HL-60 (cell line): ENCODE data around the gene TEX50.
"Not testable (repeated sequence)": the region's sequence is repeated elsewhere in the genome, so short reads cannot be mapped to it uniquely, and the experiment has no call there.

Source experiments
- DNase-seq, 2 experiments: peaks; one replicate each; pipeline ENCODE4 v3.0.0-alpha.2; 2010 to 2020; ENCODE audit warnings: low read depth in 1 of 2, low spot score in 1 of 2
- H3K27ac ChIP-seq: fragments of 250-450 bp; sonication (Bioruptor Pico); replicated peaks from 2 replicates; pipeline ENCODE4 v1.5.1; 2020; ENCODE audit warnings: mild to moderate bottlenecking, moderate library complexity
- H3K27me3 ChIP-seq: fragments of 250-450 bp; sonication (Bioruptor Pico); 2 replicates; pipeline ENCODE4 v1.5.1; 2021; ENCODE audit warnings: mild to moderate bottlenecking, moderate library complexity; ENCODE audit not compliant: insufficient read depth, poor library complexity, severe bottlenecking
- H3K4me3 ChIP-seq: replicated peaks from 2 replicates; pipeline ENCODE4 v1.5.1; 2011; ENCODE audit warnings: mild to moderate bottlenecking, control low read depth, low read length; ENCODE audit not compliant: insufficient read depth
- CTCF ChIP-seq: IDR thresholded peaks from one replicate; pipeline ENCODE4 v1.5.1; 2011; ENCODE audit warnings: low read length, control low read depth, inconsistent platforms; ENCODE audit not compliant: insufficient read depth
- GABPA ChIP-seq: IDR thresholded peaks from 2 replicates; pipeline ENCODE4 v1.6.1; 2012; ENCODE audit warnings: low read depth
- POLR2AphosphoS5 ChIP-seq: IDR thresholded peaks from 2 replicates; pipeline ENCODE4 v1.6.1; 2012; ENCODE audit warnings: low read depth
- SPI1 ChIP-seq: IDR thresholded peaks from 2 replicates; pipeline ENCODE4 v1.6.1; 2012; ENCODE audit warnings: low read depth, mild to moderate bottlenecking, borderline replicate concordance
- TF ChIP-seq, protein P1 (sequence below): IDR thresholded peaks from 2 replicates; pipeline ENCODE4 v1.6.1; 2012; ENCODE audit warnings: low read depth; ENCODE audit not compliant: insufficient replicate concordance

Gene TEX50

DNA sequence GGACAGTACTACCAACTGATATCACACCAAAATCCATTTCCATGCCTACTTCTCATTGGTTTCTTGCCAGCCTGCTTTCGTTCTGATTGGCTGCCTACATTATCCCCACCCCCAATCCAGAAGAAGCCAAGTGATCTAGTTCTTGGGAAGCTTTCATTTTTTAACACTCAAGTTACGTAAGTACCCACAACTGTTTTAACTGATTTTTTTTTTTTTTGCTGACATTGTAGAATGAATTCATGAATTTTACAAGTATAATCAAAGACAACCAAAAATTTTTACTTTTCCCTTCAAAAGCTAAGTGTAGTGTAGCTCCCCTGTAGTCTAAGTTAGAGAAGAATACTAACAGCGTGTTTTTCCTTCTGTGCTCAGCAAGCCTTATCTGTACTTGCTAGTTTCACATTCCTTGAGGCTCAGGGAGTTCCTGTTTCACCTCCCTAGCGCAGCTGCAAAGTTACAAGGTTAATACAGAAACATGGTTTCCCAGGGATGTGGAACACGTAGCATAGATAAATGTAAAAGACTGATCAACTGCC is 32.0 kb upstream of the TEX50 start, which contains the start of gene SLC9C2:
Gene SLC9C2, minus strand, starts transcription at position 17 of the 536 bp plus-strand sequence. CDS start 1,296 bp downstream, outside the sequence.
- no peak within 1 kb of the TSS for H3K27ac ChIP-seq
- H3K4me3 ChIP-seq: no peak within 1 kb of the TSS
- no peaks in the 10 kb centered on the region for H3K27me3 ChIP-seq
- TF ChIP-seq GABPA (no peak), SPI1 (peak; percentile 62; the same call in 1 of the 2 replicates)
- DNase-seq: peak; percentile 26 to 43

GRCh38 chr1:173608503-173609216 is 26.5 kb upstream of the TEX50 start:
- Histone ChIP-seq H3K4me3 (no peak overlapping the region), H3K27me3 (no peaks in the 10 kb centered on the region), H3K27ac (no peak overlapping the region)
- no peak for DNase-seq
- TF ChIP-seq CTCF: no peak
- TF ChIP-seq SPI1: no peak
- TF ChIP-seq, protein P1, sequence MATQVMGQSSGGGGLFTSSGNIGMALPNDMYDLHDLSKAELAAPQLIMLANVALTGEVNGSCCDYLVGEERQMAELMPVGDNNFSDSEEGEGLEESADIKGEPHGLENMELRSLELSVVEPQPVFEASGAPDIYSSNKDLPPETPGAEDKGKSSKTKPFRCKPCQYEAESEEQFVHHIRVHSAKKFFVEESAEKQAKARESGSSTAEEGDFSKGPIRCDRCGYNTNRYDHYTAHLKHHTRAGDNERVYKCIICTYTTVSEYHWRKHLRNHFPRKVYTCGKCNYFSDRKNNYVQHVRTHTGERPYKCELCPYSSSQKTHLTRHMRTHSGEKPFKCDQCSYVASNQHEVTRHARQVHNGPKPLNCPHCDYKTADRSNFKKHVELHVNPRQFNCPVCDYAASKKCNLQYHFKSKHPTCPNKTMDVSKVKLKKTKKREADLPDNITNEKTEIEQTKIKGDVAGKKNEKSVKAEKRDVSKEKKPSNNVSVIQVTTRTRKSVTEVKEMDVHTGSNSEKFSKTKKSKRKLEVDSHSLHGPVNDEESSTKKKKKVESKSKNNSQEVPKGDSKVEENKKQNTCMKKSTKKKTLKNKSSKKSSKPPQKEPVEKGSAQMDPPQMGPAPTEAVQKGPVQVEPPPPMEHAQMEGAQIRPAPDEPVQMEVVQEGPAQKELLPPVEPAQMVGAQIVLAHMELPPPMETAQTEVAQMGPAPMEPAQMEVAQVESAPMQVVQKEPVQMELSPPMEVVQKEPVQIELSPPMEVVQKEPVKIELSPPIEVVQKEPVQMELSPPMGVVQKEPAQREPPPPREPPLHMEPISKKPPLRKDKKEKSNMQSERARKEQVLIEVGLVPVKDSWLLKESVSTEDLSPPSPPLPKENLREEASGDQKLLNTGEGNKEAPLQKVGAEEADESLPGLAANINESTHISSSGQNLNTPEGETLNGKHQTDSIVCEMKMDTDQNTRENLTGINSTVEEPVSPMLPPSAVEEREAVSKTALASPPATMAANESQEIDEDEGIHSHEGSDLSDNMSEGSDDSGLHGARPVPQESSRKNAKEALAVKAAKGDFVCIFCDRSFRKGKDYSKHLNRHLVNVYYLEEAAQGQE: no peak
- no peak for TF ChIP-seq POLR2AphosphoS5
- no peak for TF ChIP-seq GABPA

GRCh38 chr1:173613086-173613485 is 22.1 kb upstream of the TEX50 start:
- not testable (repeated sequence) for H3K27ac ChIP-seq, DNase-seq, H3K4me3 ChIP-seq, H3K27me3 ChIP-seq

- Histone ChIP-seq H3K4me3 (no peak overlapping the region), H3K27me3 (no peaks in the 10 kb centered on the region), H3K27ac (no peak overlapping the region)
- no peak for TF ChIP-seq CTCF
- TF ChIP-seq, protein P1: no peak
- no peak for TF ChIP-seq POLR2AphosphoS5
- TF ChIP-seq GABPA: no peak
- no peak for TF ChIP-seq SPI1
- no peak for DNase-seq
These were observed 18.3 kb upstream of the TEX50 start for GRCh38 chr1:173616859-173617258.
